HG03139 (cell line): ENCODE measurements around the gene OR2AP1.
"Not testable (repeated sequence)": the region's sequence is repeated elsewhere in the genome, so short reads cannot be mapped to it uniquely, and the experiment has no call there.

Experiments
- ATAC-seq: cut with Tn5 transposase; IDR thresholded peaks from one replicate; pipeline ENCODE4 v1.9.1; 2021; ENCODE audit not compliant: unreplicated experiment

The OR2AP1 gene

GRCh38 chr12:55572168-55572567 lies at the start of gene OR2AP1:
Gene OR2AP1 (plus strand): TSS chr12:55572468. CDS start chr12:55574415, 1,947 bp downstream.
- no peak for ATAC-seq

- not testable (repeated sequence) for ATAC-seq
Measured at GRCh38 chr12:55548235-55548634, 24.0 kb upstream of the OR2AP1 start.

GRCh38 chr12:55548756-55549155 lies 23.5 kb upstream of the OR2AP1 start:
- no peak for ATAC-seq

GRCh38 chr12:55549302-55549701 lies 23.0 kb upstream of the OR2AP1 start, which contains the start of gene OR6C4:
Gene OR6C4 (plus strand): TSS chr12:55549602. CDS start chr12:55551227, 1,625 bp downstream.
- ATAC-seq: no peak

- ATAC-seq: no peak
Measured at GRCh38 chr12:55554296-55554695, 18.0 kb upstream of the OR2AP1 start.

- ATAC-seq: not testable (repeated sequence)
Measured at GRCh38 chr12:55570060-55570459, 2.2 kb upstream of the OR2AP1 start.

GRCh38 chr12:55570689-55571088 lies 1.6 kb upstream of the OR2AP1 start:
- not testable (repeated sequence) for ATAC-seq

GRCh38 chr12:55582066-55582465 lies 9.8 kb downstream of the OR2AP1 start:
- no peak for ATAC-seq

- ATAC-seq: no peak
Measured at GRCh38 chr12:55585817-55586216, 13.5 kb downstream of the OR2AP1 start.

- ATAC-seq: not testable (repeated sequence)
Measured at GRCh38 chr12:55590152-55590551, 17.9 kb downstream of the OR2AP1 start.

- ATAC-seq: no peak
Measured at GRCh38 chr12:55607821-55608594, 35.7 kb downstream of the OR2AP1 start.

- ATAC-seq: no peak
Measured at GRCh38 chr12:55610598-55610997, 38.3 kb downstream of the OR2AP1 start.

- no peak for ATAC-seq
Measured at GRCh38 chr12:55612646-55613045, 40.4 kb downstream of the OR2AP1 start.

- ATAC-seq: no peak
Measured at GRCh38 chr12:55614764-55615163, 42.5 kb downstream of the OR2AP1 start.

- peak; percentile 73 for ATAC-seq
Measured at GRCh38 chr12:55619354-55620138, 47.3 kb downstream of the OR2AP1 start.

- peak; percentile 55 for ATAC-seq
Measured at GRCh38 chr12:55624056-55624455, 51.8 kb downstream of the OR2AP1 start.
